Thyroid gland (tissue), 4 donors: ENCODE results near the gene ARMS2. TPM values are rescaled to one million over a fixed set of nuclear protein-coding genes. Genes with fewer than 3 reads are reported as not detected.
A peak's percentile ranks its signal among the peaks of the same experiment; 100 is the strongest.

Source experiments
- DNase-seq, 2 donors: peaks; one replicate each; pipeline ENCODE4 v3.0.0-alpha.2; 2019
- H3K27ac ChIP-seq, 3 donors: fragments of 200-600 bp; sonication (generic); 1 replicate in 2 of 3; 2 replicates in 1 of 3; pipeline ENCODE4 v1.5.1; 2016 to 2019; ENCODE audit warnings: mild to moderate bottlenecking in 1 of 3, moderate library complexity in 1 of 3
- H3K27me3 ChIP-seq: fragments of 200-600 bp; sonication (generic); one replicate; pipeline ENCODE4 v1.5.1; 2019
- H3K36me3 ChIP-seq, 2 donors: fragments of 200-600 bp; sonication (generic); one replicate each; pipeline ENCODE4 v1.5.1; 2016 to 2019
- H3K4me1 ChIP-seq, 2 donors: fragments of 200-600 bp; sonication (generic); one replicate each; pipeline ENCODE4 v1.5.1; 2017 to 2019
- H3K4me3 ChIP-seq, 3 donors: fragments of 200-600 bp; sonication (generic); replicated peaks in 1 of 3; 1 replicate in 2 of 3; 2 replicates in 1 of 3; pipeline ENCODE4 v1.5.1; 2016; ENCODE audit warnings: mild to moderate bottlenecking in 1 of 3
- H3K9me3 ChIP-seq: fragments of 200-600 bp; sonication (generic); one replicate; pipeline ENCODE4 v1.5.1; 2017
- CTCF ChIP-seq, 6 experiments: fragments of 200-600 bp in 3 of 6; fragments of 450-650 bp in 3 of 6; sonication (generic) in 3 of 6; IDR thresholded peaks; one replicate each; pipeline ENCODE4 v1.5.1; 2016 to 2019; ENCODE audit warnings: antibody characterized with exemption in 6 of 6, mild to moderate bottlenecking in 2 of 6, inconsistent platforms in 1 of 6, moderate library complexity in 1 of 6
- POLR2A ChIP-seq, 2 donors: fragments of 450-650 bp; IDR thresholded peaks; one replicate each; pipeline ENCODE4 v1.6.1; 2017; ENCODE audit warnings: antibody characterized with exemption in 2 of 2, mild to moderate bottlenecking in 2 of 2, moderate library complexity in 1 of 2
- WGBS, 2 donors: methylation state at CpG; one replicate each; pipeline ENCODE4 v1.1.5; 2017; 5-methylcytosine and 5-hydroxymethylcytosine counted together
- intact Hi-C: fragments of 100-400 bp; cut with DNase I; formaldehyde crosslinking; loops from one replicate; pipeline ENCODE4 v1.15.1; 2023
- total RNA-seq, 4 donors: library from RNA; depleted of rRNA; stranded (reverse); fragments of >200 nt; gene quantifications; one replicate each; pipeline ENCODE4 v1.2.3, GENCODE V29; 2016

ARMS2 gene
- total RNA-seq, 4 donors from 2014 or later = not detected

GRCh38 chr10:122495406-122496340 lies 41.2 kb downstream of the ARMS2 start:
- Histone ChIP-seq H3K9me3 (no peaks in the 10 kb centered on the region), H3K36me3 (no peaks in the 10 kb centered on the region), H3K27ac (peak overlapping the region; percentile 31 to 73 (median 55)), H3K27me3 (no peaks in the 10 kb centered on the region), H3K4me1 (peaks cover 13 to 25% of the 10 kb centered on the region in 2 donors), H3K4me3 (no peak overlapping the region)
- 49 to 51% methylated on average over 12 of the region's 12 CpGs for WGBS, 2 donors
- DNase-seq = no peak
- TF ChIP-seq POLR2A (IDR thresholded peaks at IDR 0.05) (no peak), CTCF (IDR thresholded peaks at IDR 0.05) (no peak)
- intact Hi-C loops = no loop called here

GRCh38 chr10:122497241-122497640 lies 42.8 kb downstream of the ARMS2 start:
- Histone ChIP-seq H3K27ac (no peak overlapping the region), H3K4me1 (peaks cover 13 to 25% of the 10 kb centered on the region in 2 donors)
- no peak for DNase-seq

GRCh38 chr10:122498521-122498920 lies 44.1 kb downstream of the ARMS2 start:
- WGBS, 2 donors = 81 to 89% methylated on average over 5 of the region's 5 CpGs
- no peak for DNase-seq
- no peaks in the 10 kb centered on the region for H3K36me3 ChIP-seq
- no peak overlapping the region for H3K4me3 ChIP-seq
- H3K9me3 ChIP-seq = no peaks in the 10 kb centered on the region
- H3K27ac ChIP-seq = peak overlapping the region in 1 of 3 donors; percentile 30
- no peaks in the 10 kb centered on the region for H3K27me3 ChIP-seq
- no peak for TF ChIP-seq CTCF (IDR thresholded peaks at IDR 0.05)
- no peak for TF ChIP-seq POLR2A (IDR thresholded peaks at IDR 0.05)
- intact Hi-C loops = no loop called here
- peaks cover 13 to 25% of the 10 kb centered on the region in 2 donors for H3K4me1 ChIP-seq

More at GRCh38 chr10:122497241-122497640, 42.8 kb downstream of the ARMS2 start:
- H3K9me3 ChIP-seq = no peaks in the 10 kb centered on the region
- no peak overlapping the region for H3K4me3 ChIP-seq
- intact Hi-C loops = no loop called here
- WGBS, 2 donors = 100% methylated on average over 2 of the region's 2 CpGs
- H3K36me3 ChIP-seq = no peaks in the 10 kb centered on the region
- H3K27me3 ChIP-seq = no peaks in the 10 kb centered on the region
- TF ChIP-seq POLR2A (IDR thresholded peaks at IDR 0.05) (no peak), CTCF (IDR thresholded peaks at IDR 0.05) (no peak)

GRCh38 chr10:122499012-122499411 lies 44.6 kb downstream of the ARMS2 start:
- Histone ChIP-seq H3K9me3 (no peaks in the 10 kb centered on the region), H3K4me3 (no peak overlapping the region), H3K27me3 (no peaks in the 10 kb centered on the region), H3K4me1 (peaks cover 13 to 24% of the 10 kb centered on the region in 2 donors), H3K27ac (peak overlapping the region in 2 of 3 donors; percentile 15 to 30), H3K36me3 (no peaks in the 10 kb centered on the region)
- intact Hi-C loops = no loop called here
- TF ChIP-seq CTCF (IDR thresholded peaks at IDR 0.05) (no peak), POLR2A (IDR thresholded peaks at IDR 0.05) (no peak)
- 80 to 85% methylated on average over 8 of the region's 8 CpGs for WGBS, 2 donors
- DNase-seq = no peak

GRCh38 chr10:122499491-122499941 lies 45.1 kb downstream of the ARMS2 start:
- WGBS, 2 donors = 55 to 58% methylated on average over 5 of the region's 5 CpGs
- peak overlapping the region in 1 of 3 donors; percentile 30 for H3K27ac ChIP-seq
- DNase-seq = peak in 1 of 2 donors; percentile 23

More at GRCh38 chr10:122499491-122499941, 45.1 kb downstream of the ARMS2 start:
- no peaks in the 10 kb centered on the region for H3K9me3 ChIP-seq
- no peaks in the 10 kb centered on the region for H3K36me3 ChIP-seq
- no peak for TF ChIP-seq POLR2A (IDR thresholded peaks at IDR 0.05)
- no peak for TF ChIP-seq CTCF (IDR thresholded peaks at IDR 0.05)
- intact Hi-C loops = no loop called here
- H3K4me3 ChIP-seq = no peak overlapping the region
- H3K4me1 ChIP-seq = peaks cover 15 to 23% of the 10 kb centered on the region in 2 donors
- no peaks in the 10 kb centered on the region for H3K27me3 ChIP-seq
